ENCODE data around the gene FYN.
A peak's percentile ranks its signal among the peaks of the same experiment; 100 is the strongest.
"Not testable (repeated sequence)": the region's sequence is repeated elsewhere in the genome, so short reads cannot be mapped to it uniquely, and the experiment has no call there.

FYN gene

DNA sequence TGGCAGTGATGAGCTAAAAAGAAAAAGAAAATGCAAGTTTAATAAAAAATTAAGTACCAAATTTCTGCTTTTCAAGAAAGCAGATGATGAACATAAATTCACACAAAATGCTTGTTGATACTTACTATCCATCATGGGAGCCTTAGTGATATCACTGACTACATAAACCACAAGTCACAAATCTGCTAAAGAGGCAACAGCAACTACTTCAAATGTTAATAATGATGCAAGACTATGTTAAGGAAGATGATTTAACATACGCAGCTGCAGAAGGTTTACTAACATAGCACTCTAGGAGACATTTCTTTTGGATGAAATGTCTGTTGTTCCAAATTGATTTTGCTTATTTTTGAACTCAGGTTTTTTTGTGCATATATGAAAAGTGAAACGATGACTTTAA lies 18.6 kb downstream of the FYN start:
- DNase-seq = no peak

DNA sequence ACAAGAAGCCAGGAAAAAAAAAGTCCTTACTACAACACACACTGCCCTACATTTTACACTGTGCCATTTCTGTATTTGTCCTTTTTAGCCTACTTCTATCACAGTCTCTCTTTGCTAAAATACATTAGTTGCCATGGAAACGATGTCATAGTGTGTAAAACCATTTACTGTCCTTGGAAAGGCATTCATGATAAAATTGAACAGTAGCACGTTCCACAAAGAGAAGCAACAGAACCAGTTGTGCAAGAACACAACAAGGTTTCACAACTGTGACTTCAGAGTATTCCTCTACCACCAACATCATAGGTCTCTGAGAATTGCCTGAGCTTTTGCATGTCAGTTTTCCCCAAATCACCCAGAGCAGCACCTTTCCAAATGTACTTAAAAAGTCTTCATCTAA lies 20.5 kb downstream of the FYN start:
- DNase-seq = no peak

DNA sequence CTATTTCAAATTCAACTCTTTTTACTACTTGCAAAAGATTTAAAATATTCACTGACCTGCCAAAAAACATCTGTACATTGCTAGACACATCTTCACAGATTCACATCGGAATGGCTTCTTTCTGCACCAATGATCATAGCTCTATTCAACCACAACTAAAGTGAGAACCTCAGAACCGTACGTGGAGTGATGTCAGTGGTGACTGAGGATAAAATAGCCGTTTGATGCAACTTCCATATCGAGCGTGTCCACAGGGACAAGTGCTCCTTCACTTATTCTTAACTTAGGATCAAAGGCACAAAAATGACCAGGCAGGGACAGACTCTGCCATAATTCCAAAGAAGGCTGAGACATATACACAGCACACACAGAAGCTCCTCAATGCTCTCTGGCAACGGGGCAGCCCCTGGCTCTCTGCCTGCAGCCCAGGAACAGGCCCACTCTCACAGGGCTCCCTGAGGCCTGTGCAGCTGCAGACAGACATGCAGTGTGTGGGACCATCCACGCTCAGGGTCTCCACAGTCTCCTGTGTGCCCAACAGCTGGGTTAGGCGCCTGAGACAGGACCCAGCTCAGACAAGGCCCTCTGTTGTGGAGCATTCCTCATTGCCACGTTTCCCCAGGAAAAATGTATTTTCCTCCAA lies 22.8 kb downstream of the FYN start:
- DNase-seq = no peak

DNA sequence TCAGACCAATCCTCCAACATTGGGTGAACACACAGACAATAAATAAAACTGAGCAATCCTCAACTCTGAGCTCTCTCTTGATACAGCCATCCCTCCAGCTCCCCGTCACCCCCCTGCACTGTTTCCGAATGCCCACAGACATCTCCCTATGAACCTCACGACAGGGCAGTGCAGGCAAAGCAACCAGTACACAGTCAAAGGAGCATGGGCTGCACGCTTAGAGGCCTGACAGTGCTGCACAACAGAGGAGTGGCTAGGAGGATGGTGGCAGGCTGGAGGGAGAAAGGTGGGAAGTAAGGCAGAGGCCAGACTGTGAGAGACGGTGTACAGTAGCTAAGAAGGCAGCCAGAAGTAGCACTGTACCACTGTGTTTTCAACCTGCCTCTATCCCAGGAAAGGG lies 24.0 kb downstream of the FYN start:
- no peak for DNase-seq

DNA sequence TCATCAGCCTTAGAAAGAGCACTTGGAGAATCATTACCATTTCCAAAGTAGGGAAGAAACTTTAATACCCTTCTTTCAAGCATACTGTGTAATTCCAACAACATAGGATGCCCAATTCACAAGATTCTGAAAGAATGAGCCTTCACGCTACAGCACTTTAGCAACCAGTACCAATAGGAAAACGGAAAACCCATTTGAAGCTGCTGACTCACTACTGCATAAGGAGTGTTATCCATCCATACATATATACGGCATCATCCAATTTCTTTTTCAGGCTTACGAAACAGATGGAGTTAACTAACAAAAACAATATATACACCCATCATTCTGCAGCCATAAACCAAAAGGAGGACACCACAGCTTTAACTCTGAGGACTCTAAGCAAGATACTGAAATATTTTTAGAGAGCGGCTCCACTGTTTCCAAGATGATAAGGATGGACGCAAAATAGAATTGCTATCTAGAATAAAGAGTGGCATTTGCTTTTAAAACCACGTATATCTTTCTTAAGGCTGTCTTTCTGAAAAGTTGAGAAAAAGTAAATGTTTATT lies 24.9 kb downstream of the FYN start:
- no peak for DNase-seq

DNA sequence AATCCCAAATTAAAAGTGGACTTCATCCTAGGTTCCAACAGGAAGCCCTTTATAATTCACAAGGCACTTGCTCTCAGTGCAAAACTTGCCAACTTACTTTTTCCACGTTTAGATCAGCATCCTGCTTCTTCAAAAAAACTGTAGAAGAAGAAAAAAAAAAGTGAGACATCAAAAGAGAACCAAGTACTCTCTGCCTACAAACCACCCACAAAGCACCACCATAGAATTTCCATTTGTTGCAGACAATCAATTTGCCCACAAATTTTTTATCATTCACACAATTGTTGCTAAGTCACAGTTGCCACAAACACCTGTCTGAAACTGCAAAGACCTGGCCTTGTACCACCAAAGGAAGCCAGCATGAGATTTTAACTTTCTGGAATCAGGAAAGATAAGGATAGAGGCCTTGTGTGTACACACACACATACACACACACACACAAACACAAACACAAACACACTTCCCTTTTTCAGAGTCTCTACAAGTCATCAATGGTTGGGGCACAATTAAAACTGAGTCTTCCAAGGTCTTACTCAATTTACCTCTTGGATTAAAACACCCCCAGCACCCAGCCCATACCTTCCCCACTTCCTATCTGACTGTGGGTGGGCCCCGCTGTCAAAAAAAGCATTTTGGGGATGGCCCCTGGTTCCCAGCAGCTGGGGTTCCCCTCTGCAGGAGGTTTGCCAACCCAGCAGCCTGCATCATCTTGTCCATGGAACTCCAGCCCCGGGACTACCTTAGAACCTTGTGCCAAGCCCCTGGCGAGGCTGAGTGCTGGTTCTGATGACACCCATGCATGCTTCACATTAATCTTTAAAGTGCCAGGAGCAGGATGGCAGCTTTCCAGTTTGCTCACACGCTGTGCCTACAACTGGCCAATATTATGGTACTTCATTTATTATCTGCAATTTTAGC lies 26.5 kb downstream of the FYN start:
- DNase-seq = no peak

DNA sequence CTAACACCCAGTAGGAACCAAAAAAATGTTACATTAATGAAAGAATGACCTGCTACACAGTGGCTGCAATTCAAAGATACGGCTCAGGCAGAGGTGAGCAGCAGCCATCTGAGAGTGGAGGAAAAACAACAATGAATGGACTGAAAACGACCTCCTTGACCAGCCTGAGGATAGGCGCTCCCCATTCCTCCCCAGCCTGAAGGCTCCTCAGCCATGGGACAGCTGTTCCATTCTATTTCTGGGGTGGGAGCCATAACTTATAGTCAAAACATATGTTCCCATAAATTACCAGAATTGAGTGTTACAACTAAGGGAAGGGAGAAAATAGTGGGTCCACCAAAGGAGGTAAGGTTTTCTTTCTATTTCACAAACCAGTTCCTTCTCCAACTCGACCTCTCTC lies 27.2 kb downstream of the FYN start:
- DNase-seq = no peak

DNA sequence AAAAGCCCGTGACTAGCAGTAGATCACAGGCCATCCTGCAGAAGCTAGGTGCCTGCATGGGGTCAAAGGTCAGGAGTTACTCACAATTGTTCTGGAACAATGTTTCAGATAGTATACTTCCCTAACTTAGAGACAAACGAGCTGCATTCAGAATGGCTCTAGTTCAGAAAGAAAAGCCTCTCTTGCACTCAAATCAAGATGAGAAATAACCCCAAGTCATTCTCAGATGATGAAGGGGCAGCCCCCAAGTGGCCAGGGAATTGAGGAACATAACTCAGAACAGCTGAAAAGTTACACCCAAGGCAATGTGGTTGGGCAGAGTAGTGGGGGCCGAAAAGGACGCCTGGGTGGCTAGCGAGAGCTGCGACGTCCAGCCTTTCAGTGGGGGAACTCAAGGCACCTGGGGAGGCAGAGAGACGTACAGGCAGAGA lies 27.8 kb downstream of the FYN start:
- DNase-seq = no peak

DNA sequence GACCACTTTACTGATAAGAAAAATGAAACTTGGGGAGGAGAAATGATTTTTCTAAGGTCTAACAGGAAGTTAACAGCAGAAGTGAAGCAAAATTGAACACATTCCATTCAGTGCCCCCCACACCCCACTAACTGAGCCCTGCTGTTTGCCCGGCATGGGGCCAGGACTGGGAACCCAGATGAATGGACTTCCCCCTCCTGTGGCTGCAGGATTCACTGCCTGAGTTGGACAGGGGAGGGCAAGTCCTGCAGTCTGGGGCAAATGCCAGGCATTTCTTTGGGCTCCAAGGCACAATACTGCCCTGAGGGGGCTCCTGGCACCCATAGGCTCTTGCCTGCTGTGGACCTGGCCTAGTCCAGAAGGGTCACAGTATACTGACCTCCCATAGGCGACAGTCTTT lies 28.3 kb downstream of the FYN start:
- DNase-seq = no peak

DNA sequence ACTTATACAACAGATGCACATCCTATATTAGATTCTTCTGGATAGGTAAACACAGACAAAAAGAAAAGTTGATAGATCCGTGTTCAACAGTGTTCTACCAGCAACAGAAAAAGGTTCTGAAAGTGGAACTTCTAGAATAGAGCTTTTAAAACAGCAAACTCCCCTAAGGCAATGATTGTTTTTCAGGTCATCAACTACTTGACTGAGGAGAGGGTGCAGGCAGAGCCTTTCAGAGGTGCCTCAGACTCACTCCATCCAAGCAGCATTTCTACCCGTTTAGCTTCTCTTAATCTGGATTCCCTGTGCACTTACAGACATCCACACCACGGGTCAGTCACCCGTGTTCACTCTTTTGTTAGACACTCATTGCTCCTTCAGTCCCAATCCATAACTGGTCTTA lies 28.9 kb downstream of the FYN start:
- DNase-seq = no peak

DNA sequence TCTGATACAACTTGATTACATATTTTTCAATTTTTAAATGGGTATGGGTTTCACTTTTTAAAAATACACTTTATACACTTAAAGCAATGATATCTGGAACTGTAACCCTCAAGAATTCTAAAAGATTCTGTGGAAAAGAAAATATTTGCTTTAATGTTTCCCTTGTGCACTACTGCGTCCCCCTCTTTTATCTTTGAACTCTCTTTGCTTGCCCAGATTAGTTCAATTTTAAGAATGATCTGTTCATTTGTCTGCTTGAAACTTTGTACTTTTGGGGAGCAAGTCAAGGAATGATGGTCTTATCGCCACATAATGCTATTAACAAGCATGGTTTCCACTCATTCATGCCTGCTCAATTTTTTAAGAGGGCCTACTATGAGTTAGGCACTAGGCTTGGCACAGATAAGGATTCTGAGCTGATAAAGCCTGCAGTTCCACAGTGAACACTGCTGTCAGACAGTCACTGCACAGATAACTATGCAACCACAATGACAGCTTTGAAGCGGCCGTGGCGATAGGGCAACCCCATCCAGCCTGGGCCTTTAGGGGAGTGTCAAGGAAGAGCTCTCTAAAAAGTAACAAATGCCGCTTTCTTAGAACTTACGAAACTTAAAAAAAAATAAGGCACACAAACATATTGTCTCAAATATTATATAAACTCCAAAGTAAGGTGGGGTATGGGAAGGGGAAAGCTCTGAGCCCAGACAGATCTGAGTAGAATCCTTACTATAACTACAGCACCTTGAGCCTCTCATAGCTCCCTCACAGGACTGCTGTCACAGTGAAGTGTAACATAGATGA lies 29.7 kb downstream of the FYN start:
- DNase-seq = no peak

DNA sequence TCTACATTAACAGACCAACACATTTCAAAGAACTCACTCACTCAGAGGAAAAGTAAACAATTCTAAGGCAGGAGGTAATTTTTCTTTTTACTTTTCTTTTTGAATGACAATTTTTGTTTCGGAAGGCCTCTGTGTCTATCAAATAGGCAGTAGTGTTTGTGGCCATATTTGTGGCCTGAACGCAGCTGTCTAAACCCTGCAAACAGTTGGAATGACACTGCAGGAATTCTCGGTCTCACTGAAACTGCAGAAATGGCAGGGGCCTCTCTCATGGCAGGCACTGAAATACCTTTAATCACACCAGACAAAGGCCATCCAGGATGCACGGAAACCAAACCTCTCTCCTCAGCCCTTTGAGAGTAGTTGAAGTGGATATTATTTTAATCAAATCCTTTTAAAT lies 30.4 kb downstream of the FYN start:
- peak; percentile 15 for DNase-seq

DNA sequence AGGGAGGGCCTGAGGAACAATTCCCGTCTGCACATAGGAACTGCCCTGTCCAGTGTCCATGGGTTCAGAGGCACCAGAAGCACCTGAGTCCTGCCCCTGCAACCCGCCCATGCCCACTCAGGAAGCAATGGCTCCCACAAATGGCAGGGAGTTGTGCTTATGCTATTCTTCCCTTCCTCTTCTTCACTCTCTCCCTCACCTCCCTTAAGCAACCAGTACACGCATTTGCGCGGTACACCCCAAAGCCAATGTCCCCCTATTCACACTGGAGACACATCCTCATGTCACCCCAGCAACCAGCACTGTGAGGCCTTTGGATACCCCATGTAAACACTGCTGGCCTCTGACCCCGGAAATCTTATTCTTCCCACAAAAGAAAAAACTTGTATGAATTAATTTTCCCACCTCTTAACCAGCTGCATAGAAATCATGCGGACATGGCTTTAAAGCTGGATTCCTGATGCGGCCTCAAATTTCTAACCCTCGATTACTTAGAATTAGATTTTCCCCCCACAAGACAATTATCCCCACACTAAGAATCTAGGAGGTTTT lies 30.9 kb downstream of the FYN start:
- no peak for DNase-seq

DNA sequence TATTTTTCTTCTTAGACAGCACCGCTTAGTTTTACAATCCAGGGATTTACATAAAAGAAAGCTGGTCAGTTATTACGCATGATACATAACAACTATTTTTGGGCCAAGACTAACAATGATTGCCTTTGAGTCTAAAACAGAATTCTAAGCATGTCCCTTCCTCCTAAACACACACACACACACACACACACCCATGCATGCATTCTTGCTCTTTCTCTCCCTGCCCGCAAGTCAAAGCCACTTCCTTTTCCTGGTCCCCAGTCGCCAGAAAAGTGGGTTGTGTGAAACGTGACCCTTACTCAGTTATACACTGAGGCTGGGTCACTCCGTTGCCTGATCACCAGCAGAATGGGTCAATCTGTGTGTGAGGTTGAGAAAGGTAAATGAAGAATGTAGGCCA lies 31.4 kb downstream of the FYN start:
- no peak for DNase-seq

DNA sequence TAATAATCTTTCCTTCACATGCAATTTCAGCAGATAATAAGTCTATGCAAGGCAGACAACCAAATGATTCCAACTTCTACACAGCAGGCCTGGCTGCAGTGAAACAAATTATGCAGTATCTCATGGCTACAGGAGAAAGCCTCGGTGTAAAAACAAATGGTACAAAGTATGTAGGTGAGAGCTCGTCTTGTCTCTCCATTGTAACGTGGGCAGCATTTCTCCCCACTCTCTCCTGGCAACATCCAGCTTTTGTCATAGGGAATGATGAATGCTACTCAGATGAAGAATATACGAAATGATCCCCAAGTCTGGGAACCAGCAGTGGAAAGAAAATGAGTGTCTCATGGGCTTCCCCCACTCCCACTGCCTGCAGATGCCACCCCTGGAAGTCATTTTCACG lies 32.4 kb downstream of the FYN start:
- no peak for DNase-seq

DNA sequence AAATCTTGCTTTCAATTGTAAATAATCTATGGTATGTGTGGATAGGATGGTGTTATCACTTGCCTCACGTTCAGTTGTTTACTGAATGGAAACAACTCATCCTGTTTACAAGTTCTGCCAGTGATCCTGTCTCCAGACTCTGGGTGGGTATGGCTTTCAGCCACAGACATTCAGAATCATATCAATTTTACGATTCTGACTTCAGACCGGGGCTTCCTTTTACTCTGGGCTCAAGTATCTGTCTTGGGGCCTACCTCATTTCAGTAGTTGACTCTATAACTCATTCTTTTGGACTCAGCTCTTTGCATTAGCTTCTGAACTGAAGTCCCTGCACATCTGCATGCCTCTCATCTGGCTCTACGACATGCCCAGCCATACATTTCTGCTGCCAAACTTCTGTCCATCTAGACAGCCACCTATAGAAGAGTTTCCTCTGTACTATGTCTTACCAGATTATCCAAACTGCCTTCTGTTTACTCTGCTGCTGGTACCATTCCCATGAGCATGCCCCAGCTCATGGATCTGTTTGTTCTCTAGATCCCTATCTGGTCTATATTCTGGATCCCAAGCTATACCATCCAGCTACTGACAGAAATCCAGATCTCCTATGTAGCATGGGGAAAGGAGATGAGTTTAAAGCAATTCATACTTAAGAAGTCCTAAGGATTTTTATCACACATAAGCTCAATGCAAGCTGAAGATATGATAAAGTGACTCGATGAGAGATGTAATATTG lies 34.3 kb downstream of the FYN start:
- DNase-seq = no peak

DNA sequence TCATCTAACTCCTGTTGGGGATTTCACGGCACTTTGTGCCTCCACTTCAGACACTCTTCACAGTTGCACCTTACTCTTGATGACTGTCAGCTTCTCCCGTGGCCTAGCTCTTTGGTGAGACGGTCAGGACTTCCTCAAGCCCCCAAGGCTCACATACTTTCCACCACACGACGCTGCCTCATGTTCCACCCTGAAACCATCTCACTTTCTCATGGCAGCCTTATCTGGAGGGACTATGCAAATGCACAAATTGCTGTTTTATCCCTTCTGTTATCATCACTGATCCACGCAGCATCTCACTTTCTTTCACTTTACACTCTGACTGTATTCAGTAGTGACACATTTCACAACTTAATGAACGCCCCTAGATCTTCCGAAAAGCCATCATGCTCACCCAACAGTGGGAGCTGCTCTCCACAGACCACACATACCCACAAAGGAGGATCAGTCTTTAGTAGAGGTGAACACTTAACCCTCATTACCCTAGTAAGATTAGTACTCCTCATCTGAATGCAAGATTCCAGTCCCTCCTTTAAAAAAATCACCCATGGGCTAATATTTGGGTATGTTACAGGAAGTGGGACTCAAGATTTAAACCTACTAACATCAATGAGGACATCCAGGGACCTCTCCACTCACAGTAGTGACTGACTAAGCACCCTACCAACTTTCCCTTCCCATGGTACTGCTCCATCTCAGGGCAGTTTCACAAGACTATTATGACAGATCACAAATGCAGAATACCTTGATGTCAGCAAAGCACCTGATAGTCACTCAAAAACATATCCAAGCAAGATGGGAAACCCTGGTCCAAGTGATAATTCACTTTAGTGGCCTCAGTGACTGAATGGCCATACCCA lies 35.4 kb downstream of the FYN start:
- no peak for DNase-seq

DNA sequence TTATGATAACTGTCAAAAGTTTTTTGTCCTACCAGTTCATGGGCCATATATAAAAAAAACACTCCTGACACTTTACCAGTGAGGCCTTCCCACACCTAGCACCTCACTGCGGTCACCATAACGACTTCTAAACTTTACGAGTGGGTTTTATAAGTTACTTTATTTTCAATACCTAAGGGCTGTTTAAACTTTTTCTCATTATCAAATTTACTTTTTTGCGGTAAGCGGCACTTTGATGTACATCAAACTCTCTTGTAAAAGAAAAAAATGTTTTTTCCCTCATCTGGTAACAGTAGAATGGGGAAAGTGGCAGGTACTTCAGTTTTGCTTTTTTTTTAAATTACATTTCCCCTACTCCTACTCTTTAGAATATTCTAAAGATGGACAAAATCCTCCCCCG lies 36.2 kb downstream of the FYN start:
- DNase-seq = no peak

DNA sequence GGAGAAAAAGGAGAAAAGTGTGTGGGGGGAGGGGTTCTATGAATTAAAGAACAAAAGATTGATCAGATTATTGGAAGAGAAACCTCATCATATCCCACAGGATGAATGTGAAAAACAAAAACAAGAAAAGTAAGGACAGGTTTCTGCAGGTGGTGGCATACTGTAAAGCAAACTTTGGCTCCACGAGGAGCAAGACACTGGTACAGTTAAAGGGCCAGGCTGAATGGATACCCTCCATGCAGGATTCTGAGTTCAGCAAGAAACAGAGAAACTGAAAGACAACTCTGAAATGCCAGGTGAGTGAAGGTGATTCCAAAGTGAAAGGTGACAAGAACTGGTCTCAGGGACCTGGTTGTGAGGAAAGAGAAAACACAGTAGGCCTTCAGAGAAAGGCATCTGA lies 37.4 kb downstream of the FYN start:
- DNase-seq = no peak

DNA sequence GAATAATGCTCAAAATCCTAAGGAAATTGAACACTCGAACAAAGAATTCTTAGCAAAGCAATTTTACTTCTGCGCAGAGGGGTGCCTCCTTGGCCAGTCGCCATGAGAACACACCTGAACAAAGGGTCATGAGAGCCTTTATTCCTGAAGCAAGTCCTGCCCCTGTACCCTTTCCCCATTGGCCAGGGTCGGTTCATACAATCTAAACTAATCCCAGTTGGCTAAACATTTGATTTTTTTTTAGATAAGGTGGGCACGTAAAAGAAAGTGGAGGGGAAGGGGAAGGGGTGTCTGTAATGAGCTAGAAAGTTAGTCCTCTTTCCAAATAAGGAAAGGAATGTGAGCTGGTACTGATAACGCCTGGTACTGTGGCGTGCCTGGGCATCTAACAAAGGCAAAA lies 37.9 kb downstream of the FYN start:
- not testable (repeated sequence) for DNase-seq

DNA sequence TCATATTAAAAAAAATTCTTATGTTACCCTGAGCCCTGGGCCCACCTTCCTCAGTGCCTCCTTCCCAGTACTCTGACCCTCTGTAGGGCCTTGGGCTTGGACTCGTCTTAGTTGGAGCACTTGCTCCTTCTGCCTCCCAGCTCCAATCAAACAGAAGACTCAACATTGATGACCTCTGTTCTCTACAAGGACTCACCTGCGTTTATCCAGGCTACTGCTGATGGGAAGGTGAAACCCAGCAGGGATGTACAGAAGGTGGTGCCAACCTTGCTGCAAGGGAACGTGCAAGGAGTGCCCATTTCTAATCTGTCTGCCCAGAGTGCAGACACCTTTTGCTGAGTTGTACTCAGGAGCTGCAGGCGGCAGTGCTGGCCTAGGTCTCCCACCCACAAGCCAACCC lies 38.9 kb downstream of the FYN start:
- DNase-seq = no peak
